HG03354 (cell line): ENCODE data around the gene PTPRN2.

Source experiments
- ATAC-seq: cut with Tn5 transposase; IDR thresholded peaks from one replicate; pipeline ENCODE4 v1.9.1; 2021; ENCODE audit warnings: mild to moderate bottlenecking; ENCODE audit not compliant: unreplicated experiment, poor library complexity, severe bottlenecking

Gene PTPRN2

GRCh38 chr7:157874870-157875229 is 712.8 kb downstream of the PTPRN2 start:
- no peak for ATAC-seq

GRCh38 chr7:157874208-157874816 is 713.3 kb downstream of the PTPRN2 start:
- ATAC-seq: no peak

GRCh38 chr7:157873664-157874063 is 714.0 kb downstream of the PTPRN2 start:
- ATAC-seq: no peak

- no peak for ATAC-seq
These were observed 714.4 kb downstream of the PTPRN2 start for GRCh38 chr7:157873181-157873580.

DNA sequence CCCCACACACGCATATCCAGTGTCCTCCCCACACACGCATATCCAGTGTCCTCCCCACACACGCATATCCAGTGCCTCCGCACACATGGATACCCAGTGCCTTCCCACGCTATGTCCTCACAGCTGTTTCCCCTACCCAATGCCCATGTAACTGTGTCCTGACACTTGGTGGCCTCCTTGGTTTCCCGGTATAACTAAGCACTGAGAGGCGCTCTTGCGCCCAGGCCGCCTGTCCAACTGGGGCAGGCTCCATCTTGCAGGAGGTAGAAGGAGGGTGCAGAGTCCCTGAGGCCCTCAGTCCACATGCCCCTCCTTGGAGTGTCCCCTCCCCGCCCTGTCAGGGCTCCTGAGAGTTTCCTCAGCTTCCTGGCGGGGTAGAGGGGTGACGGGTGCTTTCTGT is 715.2 kb downstream of the PTPRN2 start:
- no peak for ATAC-seq

- ATAC-seq: no peak
These were observed 715.9 kb downstream of the PTPRN2 start for GRCh38 chr7:157871681-157872080.

DNA sequence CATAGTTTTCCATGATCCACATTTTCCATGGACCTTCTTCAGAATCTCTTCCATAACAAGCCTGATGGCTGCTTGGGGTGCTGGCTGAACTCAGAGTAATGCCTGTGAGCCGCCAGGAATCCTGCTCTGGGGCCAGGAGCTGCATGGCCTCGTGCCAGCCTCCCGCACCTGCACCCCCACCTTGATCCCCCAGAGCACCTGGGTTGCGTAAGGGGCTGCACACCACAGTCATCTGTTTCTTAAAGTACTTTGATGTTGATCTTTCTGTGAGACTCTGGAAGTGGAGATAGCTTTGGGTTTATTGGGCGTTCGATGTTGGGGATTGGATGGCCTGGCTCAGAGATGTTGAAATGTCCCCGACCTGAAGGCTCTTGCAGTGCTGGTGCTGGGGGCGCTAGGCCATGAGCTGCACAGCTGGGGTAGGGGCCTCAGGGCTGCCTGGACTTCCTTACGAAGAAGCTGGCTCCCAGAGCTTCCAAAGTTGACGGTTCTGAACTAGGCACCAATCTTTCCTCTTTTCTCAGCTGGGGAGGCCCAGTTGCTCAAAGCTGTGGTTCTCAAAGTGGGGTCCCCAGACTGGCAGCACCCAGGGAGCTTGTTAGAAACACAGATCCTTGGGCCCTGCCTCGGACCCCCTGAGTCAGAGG is 716.9 kb downstream of the PTPRN2 start:
- no peak for ATAC-seq

DNA sequence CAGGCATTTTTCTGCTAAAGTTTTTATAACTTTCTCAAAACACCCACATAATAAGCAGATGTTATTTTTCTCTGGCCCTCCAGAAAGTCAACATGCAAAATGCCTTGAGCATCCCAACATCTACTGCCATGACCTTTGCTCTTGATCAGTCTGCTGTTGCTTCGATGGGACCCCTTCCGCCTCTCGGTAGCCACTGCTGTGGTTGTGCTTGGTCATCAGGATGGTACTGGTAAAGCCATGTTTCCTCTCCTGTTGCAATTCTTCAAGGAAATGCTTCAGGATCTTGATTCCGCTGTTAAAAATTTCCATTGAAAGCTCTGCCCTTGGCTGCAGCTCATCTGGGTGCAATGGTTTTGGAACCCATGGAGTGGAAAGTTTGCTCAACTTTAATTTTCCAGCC is 717.8 kb downstream of the PTPRN2 start:
- no peak for ATAC-seq

DNA sequence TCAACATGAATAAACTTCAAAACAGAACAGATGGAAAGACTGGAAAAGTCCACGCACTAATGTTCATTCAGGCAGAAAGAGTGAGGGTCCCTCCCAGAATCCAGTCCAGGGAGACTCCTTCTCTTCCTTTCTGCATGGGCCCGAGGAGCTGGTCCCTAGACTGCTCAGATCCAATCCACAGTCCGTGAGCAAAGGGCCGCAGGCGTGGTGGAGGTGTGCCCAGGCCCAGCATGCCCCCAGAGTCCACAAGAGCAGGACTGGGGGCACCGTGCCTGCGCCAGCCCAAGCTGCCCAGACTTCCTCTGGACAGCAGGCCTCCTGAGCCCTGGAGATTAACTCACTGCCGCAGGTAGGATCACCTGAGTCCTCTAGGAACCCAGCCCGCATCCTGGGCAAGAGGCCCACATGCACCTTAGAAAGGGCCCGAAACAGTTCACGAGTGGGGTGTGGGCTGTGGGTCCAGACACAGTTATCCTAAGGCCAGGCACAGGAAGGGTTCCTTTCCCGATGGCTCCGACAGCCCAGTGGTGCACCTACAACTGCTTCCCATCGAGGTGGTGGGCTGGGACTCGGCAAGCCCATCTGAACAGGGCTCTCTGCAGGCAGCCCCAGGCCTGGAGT is 719.8 kb downstream of the PTPRN2 start:
- ATAC-seq: no peak

DNA sequence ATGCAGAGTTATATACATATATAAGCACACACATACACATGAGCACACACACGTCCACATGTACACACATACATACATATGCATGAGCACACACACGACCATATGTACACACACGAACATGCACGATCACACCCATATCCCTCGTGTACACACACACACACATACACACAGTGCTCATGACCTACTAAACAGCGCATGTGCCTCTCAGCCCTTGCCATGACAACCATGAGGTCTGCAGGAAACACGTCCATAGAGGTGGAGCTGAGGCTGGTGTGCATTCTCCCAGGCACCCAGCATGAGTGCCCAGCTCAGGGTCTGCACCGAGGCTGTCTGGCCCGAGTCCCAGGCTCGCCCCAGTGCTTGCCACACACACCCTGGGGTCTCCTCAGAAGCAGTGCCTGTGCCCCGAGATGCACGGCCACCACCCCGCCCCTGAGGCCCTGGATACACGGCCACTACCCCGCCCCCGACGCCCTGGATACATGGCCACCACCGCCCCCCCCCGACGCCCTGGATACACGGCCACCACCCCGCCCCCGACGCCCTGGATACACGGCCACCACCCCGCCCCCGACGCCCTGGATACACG is 721.2 kb downstream of the PTPRN2 start:
- no peak for ATAC-seq

DNA sequence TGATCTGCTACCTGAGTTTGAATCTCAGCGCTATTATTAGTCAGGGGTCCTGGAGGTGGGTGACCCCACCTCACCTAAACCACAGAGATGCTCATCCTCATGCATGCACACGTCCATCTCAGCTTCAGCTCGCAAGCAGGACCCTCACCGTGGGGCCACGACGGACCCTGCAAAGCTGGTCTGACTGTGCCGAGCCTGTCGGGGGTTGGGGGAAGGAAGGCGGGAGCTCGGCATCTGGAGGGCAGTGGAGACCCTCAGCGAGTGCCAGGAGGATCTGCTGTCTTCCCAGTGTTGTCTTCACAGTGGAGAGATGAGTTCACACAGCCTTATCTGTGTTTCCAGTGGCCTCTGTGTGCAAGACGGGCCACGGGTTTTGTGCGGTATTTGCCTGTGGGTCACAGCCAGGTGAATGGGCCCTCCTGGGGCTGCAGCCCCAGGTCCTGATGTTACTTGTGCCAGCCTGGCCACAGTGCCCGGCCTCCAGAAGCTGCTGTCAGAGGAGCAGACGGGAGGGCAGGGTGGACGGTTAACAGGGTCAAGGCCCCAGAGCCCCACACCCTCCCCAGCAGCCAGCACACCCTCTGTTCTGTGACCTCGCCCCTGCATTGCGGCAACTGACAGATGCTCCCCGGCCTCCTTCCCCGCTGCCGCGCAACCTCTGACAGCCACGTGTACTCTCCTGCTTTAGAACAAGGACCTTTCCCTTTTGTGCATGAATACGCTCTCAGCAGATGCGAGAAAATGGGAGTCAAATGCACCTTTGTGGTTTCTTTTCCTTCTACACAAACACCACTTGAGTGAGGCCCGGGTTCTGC is 722.1 kb downstream of the PTPRN2 start:
- no peak for ATAC-seq

GRCh38 chr7:157864911-157865310 is 722.7 kb downstream of the PTPRN2 start:
- ATAC-seq: no peak

DNA sequence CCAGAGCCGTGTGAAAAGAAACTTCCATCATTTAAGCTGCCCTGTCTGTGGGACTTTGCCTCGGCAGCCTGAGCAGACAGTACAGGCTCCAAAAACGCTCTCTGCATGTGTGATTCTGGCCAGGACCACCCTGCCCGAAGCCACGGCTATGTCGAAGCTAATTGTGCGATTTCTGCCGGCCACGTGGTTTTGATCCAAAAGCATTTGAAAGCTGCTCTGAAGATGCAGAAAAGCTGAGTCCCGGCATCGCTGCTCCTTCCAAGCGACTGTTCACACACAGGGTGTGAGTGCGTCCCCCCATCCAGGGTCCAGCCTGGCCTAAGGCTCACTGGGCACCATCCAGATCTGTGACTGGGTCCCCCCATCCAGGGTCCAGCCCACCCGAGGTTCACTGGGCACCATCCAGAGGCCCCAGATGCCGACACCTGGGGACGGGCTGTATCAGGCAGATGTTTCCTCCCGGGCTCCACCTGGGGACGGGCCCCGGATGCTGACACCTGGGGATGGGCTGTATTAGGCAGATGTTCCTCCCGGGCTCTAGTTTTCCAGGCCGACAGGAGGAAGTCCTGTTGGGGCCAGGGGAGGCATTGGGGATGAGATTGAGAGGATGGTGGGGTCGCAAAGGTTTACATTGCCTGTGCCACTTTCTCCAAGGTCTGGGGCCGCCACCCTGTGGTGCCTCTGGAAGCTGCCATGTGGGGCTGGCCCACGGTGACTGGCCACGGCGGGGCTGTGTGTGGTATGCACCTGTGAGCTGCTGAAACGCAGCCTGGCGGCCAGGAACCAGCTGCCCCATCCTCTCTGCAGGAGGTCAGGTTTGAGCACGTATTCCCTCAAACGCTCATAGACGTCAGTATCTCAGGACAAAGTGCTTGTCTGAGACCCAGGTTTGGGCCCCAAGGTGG is 723.5 kb downstream of the PTPRN2 start:
- no peak for ATAC-seq

- no peak for ATAC-seq
These were observed 724.4 kb downstream of the PTPRN2 start for GRCh38 chr7:157863176-157863575.

DNA sequence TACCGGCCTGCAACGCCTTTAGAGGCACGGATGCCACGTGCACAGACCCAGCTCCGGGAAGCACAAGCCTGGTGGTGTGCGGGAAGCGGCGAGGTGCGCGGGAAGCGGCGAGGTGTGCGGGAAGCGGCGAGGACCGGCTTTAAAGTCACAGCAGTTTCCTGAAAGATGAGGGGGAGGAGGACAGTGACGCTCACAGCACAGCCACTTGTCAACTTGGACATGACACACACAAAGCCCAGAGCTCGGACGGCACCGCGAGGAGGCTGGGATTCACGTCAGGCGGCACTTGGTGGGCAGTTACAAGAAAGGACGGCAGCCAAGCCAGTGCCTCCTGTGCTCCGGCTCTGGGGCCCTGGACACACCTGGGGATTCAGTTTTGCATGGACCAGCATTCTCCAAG is 724.9 kb downstream of the PTPRN2 start:
- no peak for ATAC-seq

DNA sequence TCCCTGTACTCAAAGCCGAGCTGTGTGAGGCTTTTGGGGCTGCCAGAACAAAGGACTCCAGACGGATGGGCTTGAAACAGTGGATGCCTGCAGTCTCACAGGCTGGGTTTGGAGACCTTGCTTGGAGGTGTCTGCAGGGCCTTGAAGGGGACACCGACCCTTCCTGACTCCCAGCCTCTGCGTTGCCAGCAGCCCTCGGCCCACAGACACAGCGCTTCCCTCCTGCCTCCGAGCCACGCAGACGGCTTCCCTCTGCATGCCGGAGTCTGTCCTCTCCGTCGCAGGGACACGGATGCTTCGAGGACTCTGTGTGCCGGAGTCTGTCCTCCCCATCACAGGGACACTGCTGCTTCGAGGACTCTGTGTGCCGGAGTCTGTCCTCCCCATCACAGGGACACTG is 726.1 kb downstream of the PTPRN2 start:
- ATAC-seq: no peak

GRCh38 chr7:157861031-157861491 is 726.6 kb downstream of the PTPRN2 start:
- ATAC-seq: no peak

GRCh38 chr7:157860406-157860805 is 727.2 kb downstream of the PTPRN2 start:
- ATAC-seq: no peak

- ATAC-seq: no peak
These were observed 727.7 kb downstream of the PTPRN2 start for GRCh38 chr7:157859915-157860314.
